ENCODE measurements around the gene F12.

GRCh38 chr5:177383181-177383580 lies 26.2 kb downstream of the F12 start:
- TF ChIP-seq SUZ12 (IDR thresholded peaks at IDR 0.05) (no peak), SP1 (IDR thresholded peaks at IDR 0.05) (no peak), ELF4 (IDR thresholded peaks at IDR 0.05) (no peak), FOXA1 (IDR thresholded peaks at IDR 0.05) (no peak), BHLHE40 (IDR thresholded peaks at IDR 0.05; ENCODE audit: borderline replicate concordance) (no peak), ZNF384 (IDR thresholded peaks at IDR 0.05) (no peak), HDGF (IDR thresholded peaks at IDR 0.05; ENCODE audit: borderline replicate concordance) (no peak), FOXM1 (IDR thresholded peaks at IDR 0.05; ENCODE audit: borderline replicate concordance) (no peak), FOXK2 (IDR thresholded peaks at IDR 0.05) (no peak)
